ENCODE data around the gene KRT81. TPM values are rescaled to one million over a fixed set of nuclear protein-coding genes. Genes with fewer than 3 reads are reported as not detected.
"Not testable (repeated sequence)": the region's sequence is repeated elsewhere in the genome, so short reads cannot be mapped to it uniquely, and the experiment has no call there.

KRT81 gene
- total RNA-seq, 1 experiment from 2014 or later, result 0.90 TPM

DNA sequence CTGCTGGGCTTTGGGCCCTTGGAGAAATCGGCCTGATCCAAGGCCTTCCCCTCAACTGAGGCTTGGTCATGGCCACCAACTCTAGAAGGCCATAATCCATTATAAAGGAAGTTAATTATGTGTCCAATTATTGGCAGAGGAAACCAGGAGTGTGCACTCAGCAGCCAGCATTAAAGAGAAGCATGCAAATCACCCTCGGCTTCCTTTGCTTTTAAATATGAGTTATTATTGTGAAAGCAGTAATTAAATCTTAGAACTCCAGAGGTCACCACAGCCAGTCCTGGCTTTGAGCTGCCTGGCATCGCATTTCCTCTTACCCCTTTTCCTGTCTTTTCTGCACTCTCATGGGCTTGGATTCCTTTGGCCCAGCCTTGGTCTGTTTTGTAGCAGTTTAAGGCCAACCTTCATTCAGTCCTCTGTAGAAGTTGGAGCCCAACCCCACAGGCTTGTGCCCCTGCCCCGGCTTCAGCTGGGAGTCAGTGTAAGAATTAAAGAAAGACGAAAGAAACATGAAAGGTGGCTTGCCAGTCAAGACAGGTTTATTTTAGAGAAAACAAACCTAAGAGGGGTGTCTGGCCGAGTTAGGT lies 31.6 kb downstream of the KRT81 start (continued):
- TF ChIP-seq, protein P1, sequence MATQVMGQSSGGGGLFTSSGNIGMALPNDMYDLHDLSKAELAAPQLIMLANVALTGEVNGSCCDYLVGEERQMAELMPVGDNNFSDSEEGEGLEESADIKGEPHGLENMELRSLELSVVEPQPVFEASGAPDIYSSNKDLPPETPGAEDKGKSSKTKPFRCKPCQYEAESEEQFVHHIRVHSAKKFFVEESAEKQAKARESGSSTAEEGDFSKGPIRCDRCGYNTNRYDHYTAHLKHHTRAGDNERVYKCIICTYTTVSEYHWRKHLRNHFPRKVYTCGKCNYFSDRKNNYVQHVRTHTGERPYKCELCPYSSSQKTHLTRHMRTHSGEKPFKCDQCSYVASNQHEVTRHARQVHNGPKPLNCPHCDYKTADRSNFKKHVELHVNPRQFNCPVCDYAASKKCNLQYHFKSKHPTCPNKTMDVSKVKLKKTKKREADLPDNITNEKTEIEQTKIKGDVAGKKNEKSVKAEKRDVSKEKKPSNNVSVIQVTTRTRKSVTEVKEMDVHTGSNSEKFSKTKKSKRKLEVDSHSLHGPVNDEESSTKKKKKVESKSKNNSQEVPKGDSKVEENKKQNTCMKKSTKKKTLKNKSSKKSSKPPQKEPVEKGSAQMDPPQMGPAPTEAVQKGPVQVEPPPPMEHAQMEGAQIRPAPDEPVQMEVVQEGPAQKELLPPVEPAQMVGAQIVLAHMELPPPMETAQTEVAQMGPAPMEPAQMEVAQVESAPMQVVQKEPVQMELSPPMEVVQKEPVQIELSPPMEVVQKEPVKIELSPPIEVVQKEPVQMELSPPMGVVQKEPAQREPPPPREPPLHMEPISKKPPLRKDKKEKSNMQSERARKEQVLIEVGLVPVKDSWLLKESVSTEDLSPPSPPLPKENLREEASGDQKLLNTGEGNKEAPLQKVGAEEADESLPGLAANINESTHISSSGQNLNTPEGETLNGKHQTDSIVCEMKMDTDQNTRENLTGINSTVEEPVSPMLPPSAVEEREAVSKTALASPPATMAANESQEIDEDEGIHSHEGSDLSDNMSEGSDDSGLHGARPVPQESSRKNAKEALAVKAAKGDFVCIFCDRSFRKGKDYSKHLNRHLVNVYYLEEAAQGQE (IDR thresholded peaks at IDR 0.05; ENCODE audit: insufficient read depth in 1 of 2, low read depth in 2 of 2, low read length in 1 of 2), result no peak

- BruUV-seq (replicated peaks), result no TSS peak
- TF ChIP-seq POLR2AphosphoS5 (IDR thresholded peaks at IDR 0.05; ENCODE audit: low read depth, low read length), result no peak
- no peak for TF ChIP-seq TCF7L2 (IDR thresholded peaks at IDR 0.05; ENCODE audit: low read depth, low read length)
- no peak for TF ChIP-seq SIN3A (IDR thresholded peaks at IDR 0.05; ENCODE audit: borderline replicate concordance, insufficient read depth, low read depth, low read length)
- TF ChIP-seq, protein P1 (IDR thresholded peaks at IDR 0.05; ENCODE audit: insufficient read depth in 1 of 2, low read depth in 2 of 2, low read length in 1 of 2), result no peak
- no peak for TF ChIP-seq CTCF (IDR thresholded peaks at IDR 0.05)
- Histone ChIP-seq H3K4me1 (ENCODE audit: control insufficient read depth, insufficient read depth, low read length) (no peaks in the 10 kb centered on the region), H3K4me3 (ENCODE audit: low read depth in 2 of 2, low read length in 2 of 2) (no peak overlapping the region), H3K9me3 (ENCODE audit: control insufficient read depth, insufficient read depth, low read depth, low read length) (no peaks in the 10 kb centered on the region), H3K27ac (ENCODE audit: low read length) (no peak overlapping the region), H3K36me3 (ENCODE audit: control insufficient read depth, insufficient read depth, low read length) (no peaks in the 10 kb centered on the region), H3K27me3 (ENCODE audit: control insufficient read depth, insufficient read depth, low read length) (no peaks in the 10 kb centered on the region)
- DNase-seq (ENCODE audit: low read depth, low spot score), result no peak
- intact Hi-C loops (cut with micrococcal nuclease; ENCODE audit: unreplicated experiment), result no loop called here
- ATAC-seq, result no peak
- in situ Hi-C loops (cut with HindIII; ENCODE audit: low pct_unique_long_range_greater_than_20kb, low sequenced_read_pairs), result no loop called here
- POLR2A ChIA-PET, result no interaction called here
- CTCF ChIA-PET, result no interaction called here
Observed at GRCh38 chr12:52258335-52258901, 32.9 kb downstream of the KRT81 start.

DNA sequence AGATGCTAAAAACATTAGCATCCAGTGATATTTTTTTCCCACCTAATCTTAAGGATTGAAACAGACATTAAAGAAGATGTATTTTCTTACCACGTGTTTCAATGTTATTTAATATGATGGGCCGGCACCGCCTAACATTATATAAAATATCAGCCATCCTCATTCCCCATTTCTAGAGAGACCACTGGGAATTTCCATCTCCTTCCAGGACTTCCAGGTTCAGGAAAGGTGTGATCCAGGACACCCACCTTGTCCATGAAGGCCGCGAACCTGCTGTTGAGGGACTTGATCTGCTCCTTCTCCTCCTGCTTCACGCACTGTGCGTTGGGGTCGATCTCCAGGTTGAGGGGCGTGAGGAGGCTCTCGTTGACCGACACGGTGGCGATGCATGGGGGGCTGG lies 33.4 kb downstream of the KRT81 start:
- H3K27me3 ChIP-seq (ENCODE audit: control insufficient read depth, insufficient read depth, low read length); CTCF ChIA-PET; H3K27ac ChIP-seq (ENCODE audit: low read length): not testable (repeated sequence)

More for the DNA sequence above, 33.4 kb downstream of the KRT81 start:
- H3K4me1 ChIP-seq (ENCODE audit: control insufficient read depth, insufficient read depth, low read length); in situ Hi-C loops (cut with HindIII; ENCODE audit: low pct_unique_long_range_greater_than_20kb, low sequenced_read_pairs); DNase-seq (ENCODE audit: low read depth, low spot score); H3K36me3 ChIP-seq (ENCODE audit: control insufficient read depth, insufficient read depth, low read length); ATAC-seq; H3K9me3 ChIP-seq (ENCODE audit: control insufficient read depth, insufficient read depth, low read depth, low read length); H3K4me3 ChIP-seq (ENCODE audit: low read depth in 2 of 2, low read length in 2 of 2); intact Hi-C loops (cut with micrococcal nuclease; ENCODE audit: unreplicated experiment); POLR2A ChIA-PET; BruUV-seq (replicated peaks): not testable (repeated sequence)

All from Panc1 (cell line).